ENCODE data around the gene SLC6A1. TPM values are rescaled to one million over a fixed set of nuclear protein-coding genes. Genes with fewer than 3 reads are reported as not detected.

Gene SLC6A1
- total RNA-seq, 3 donors from 2014 or later = 0.14 to 0.35 (median 0.20) TPM

- Histone ChIP-seq H3K4me1 (ENCODE audit: low read depth) (no peaks in the 10 kb centered on the region), H3K9me3 (no peaks in the 10 kb centered on the region), H3K4me3 (no peak overlapping the region), H3K36me3 (ENCODE audit: low read depth) (no peaks in the 10 kb centered on the region)
- no peak for TF ChIP-seq CTCF (IDR thresholded peaks at IDR 0.05)
- ATAC-seq = no peak
- intact Hi-C loops (cut with DNase I, micrococcal nuclease) = no loop called here
- no peak for DNase-seq
These were observed 58.2 kb downstream of the SLC6A1 start for GRCh38 chr3:11050666-11051323.

- no peak overlapping the region for H3K4me3 ChIP-seq
- no peaks in the 10 kb centered on the region for H3K4me1 ChIP-seq (ENCODE audit: low read depth)
- no peak for TF ChIP-seq CTCF (IDR thresholded peaks at IDR 0.05)
- H3K9me3 ChIP-seq = no peaks in the 10 kb centered on the region
- no peak for DNase-seq
- intact Hi-C loops (cut with DNase I, micrococcal nuclease) = no loop called here
- no peak for ATAC-seq
- H3K36me3 ChIP-seq (ENCODE audit: low read depth) = no peaks in the 10 kb centered on the region
These were observed 61.5 kb downstream of the SLC6A1 start for GRCh38 chr3:11053926-11054503.

- H3K4me1 ChIP-seq (ENCODE audit: low read depth) = no peaks in the 10 kb centered on the region
- ATAC-seq = no peak
- H3K4me3 ChIP-seq = no peak overlapping the region
- H3K9me3 ChIP-seq = no peaks in the 10 kb centered on the region
- intact Hi-C loops (cut with DNase I, micrococcal nuclease) = loop anchor here (5.0 kb wide), 2 partner anchors 108 to 298 kb away; no protein-coding TSS in a partner anchor
- no peak for DNase-seq
- no peaks in the 10 kb centered on the region for H3K36me3 ChIP-seq (ENCODE audit: low read depth)
- TF ChIP-seq CTCF (IDR thresholded peaks at IDR 0.05) = no peak
These were observed 62.3 kb downstream of the SLC6A1 start for GRCh38 chr3:11054739-11055438.

- no peaks in the 10 kb centered on the region for H3K9me3 ChIP-seq
- H3K4me1 ChIP-seq (ENCODE audit: low read depth) = no peaks in the 10 kb centered on the region
- DNase-seq (no peak), ATAC-seq (no peak)
- no peaks in the 10 kb centered on the region for H3K36me3 ChIP-seq (ENCODE audit: low read depth)
- intact Hi-C loops (cut with DNase I, micrococcal nuclease) = loop anchor here (5.0 kb wide), 2 partner anchors 108 to 298 kb away; no protein-coding TSS in a partner anchor
- no peak overlapping the region for H3K4me3 ChIP-seq
- no peak for TF ChIP-seq CTCF (IDR thresholded peaks at IDR 0.05)
These were observed 62.9 kb downstream of the SLC6A1 start for GRCh38 chr3:11055496-11055895.

GRCh38 chr3:11056531-11057050 is 64.0 kb downstream of the SLC6A1 start:
- Histone ChIP-seq H3K4me1 (ENCODE audit: low read depth) (no peaks in the 10 kb centered on the region), H3K36me3 (ENCODE audit: low read depth) (no peaks in the 10 kb centered on the region), H3K9me3 (no peaks in the 10 kb centered on the region), H3K4me3 (no peak overlapping the region)
- TF ChIP-seq CTCF (IDR thresholded peaks at IDR 0.05) = no peak
- DNase-seq = no peak
- no peak for ATAC-seq
- intact Hi-C loops (cut with DNase I, micrococcal nuclease) = loop anchor here (5.0 kb wide), 2 partner anchors 109 to 299 kb away; no protein-coding TSS in a partner anchor

Measured in mucosa of descending colon (tissue), 3 donors.